ENCODE measurements around the gene TRIM3. TPM values are rescaled to one million over a fixed set of nuclear protein-coding genes. Genes with fewer than 3 reads are reported as not detected.

TRIM3 gene
- total RNA-seq, 4 donors from 2014 or later, result 15.3 to 20.0 (median 16.5) TPM

DNA sequence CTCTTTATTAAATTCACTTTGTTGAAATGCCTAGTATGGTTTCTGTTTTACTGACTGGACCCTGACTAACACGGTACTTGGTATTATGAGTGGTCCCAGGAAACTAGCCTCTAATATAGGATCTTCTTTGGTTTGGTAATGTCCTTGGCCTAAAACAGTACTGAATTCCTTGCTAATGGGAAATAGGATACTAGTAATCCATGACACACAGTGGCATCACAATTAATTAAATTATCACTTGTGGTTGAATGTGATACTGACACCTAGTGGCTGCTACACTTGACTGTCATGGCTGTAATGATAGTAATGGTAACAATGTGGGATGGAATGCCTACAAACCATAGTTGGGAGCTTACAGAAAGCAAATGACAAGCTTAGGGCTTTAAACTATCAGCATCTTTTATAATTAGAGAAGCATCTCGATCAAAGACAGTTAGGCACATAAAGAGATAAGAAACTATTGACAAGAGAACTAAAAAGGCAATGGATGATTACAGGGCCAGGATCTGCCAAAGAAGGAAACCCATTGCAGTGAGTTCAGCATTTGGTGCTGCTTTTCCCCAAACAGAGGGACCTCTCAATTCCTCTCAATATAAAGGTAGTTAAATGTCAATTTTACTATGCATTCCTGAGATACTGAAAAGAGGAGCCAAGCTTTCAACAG, 32.0 kb upstream of the TRIM3 start:
- ATAC-seq (peak in 1 of 2 donors; percentile 36), DNase-seq (no peak)
- H3K4me1 ChIP-seq, result no peaks in the 10 kb centered on the region
- no peaks in the 10 kb centered on the region for H3K27me3 ChIP-seq
- no peaks in the 10 kb centered on the region for H3K9me3 ChIP-seq
- H3K36me3 ChIP-seq, result peaks cover 0 to 31% of the 10 kb centered on the region in 2 donors
- intact Hi-C loops (cut with DNase I; ENCODE audit: low total_unique reads), result loop anchor here (2.0 kb wide), 1 partner anchor 127 kb away; no protein-coding TSS in a partner anchor
- in situ Hi-C loops (cut with MboI; ENCODE audit: low sequenced_read_pairs in 4 of 4), result loop anchor here in 2 of 4 donors (10.0 kb wide), 2 partner anchors 121 to 131 kb away; no protein-coding TSS in a partner anchor
- H3K4me3 ChIP-seq, result no peak overlapping the region
- TF ChIP-seq POLR2A (IDR thresholded peaks at IDR 0.05), result no peak
- TF ChIP-seq, protein P1, sequence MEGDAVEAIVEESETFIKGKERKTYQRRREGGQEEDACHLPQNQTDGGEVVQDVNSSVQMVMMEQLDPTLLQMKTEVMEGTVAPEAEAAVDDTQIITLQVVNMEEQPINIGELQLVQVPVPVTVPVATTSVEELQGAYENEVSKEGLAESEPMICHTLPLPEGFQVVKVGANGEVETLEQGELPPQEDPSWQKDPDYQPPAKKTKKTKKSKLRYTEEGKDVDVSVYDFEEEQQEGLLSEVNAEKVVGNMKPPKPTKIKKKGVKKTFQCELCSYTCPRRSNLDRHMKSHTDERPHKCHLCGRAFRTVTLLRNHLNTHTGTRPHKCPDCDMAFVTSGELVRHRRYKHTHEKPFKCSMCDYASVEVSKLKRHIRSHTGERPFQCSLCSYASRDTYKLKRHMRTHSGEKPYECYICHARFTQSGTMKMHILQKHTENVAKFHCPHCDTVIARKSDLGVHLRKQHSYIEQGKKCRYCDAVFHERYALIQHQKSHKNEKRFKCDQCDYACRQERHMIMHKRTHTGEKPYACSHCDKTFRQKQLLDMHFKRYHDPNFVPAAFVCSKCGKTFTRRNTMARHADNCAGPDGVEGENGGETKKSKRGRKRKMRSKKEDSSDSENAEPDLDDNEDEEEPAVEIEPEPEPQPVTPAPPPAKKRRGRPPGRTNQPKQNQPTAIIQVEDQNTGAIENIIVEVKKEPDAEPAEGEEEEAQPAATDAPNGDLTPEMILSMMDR (IDR thresholded peaks at IDR 0.05 in 4 of 5, conservative IDR thresholded peaks at IDR 0.05 in 1 of 5), result peak; percentile 43 to 72 (median 53)
- H3K27ac ChIP-seq, result no peak overlapping the region

DNA sequence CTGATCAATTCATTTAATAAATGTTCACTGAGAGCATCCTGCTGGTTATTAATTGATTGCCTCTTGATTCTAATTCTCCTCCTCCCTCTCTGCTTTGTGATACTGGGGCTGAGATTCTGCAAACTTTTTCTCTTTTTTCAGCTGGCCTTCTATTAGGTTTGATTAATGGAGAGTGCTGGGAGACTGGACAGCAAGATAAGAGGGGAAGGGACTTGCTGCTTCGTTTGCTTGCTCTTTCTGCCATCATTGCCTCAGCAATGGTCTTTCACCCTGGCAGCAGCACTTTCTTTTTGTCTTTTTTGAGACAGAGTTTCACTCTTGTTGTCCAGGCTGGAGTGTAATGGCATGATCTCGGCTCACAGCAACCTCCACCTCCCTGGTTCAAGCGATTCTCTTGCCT, 30.4 kb upstream of the TRIM3 start:
- Histone ChIP-seq H3K4me1 (no peaks in the 10 kb centered on the region), H3K27me3 (no peaks in the 10 kb centered on the region), H3K4me3 (no peak overlapping the region), H3K9me3 (no peaks in the 10 kb centered on the region), H3K27ac (no peak overlapping the region), H3K36me3 (peaks cover 0 to 25% of the 10 kb centered on the region in 2 donors)
- DNase-seq (no peak), ATAC-seq (no peak)
- in situ Hi-C loops (cut with MboI; ENCODE audit: low sequenced_read_pairs in 4 of 4) (loop anchor here in 2 of 4 donors (10.0 kb wide), 2 partner anchors 119 to 129 kb away; no protein-coding TSS in a partner anchor), intact Hi-C loops (cut with DNase I; ENCODE audit: low total_unique reads) (loop anchor here (2.0 to 5.0 kb wide), 2 partner anchors 62 to 125 kb away; partner anchors contain the start of gene HPX)
- TF ChIP-seq, protein P1 (IDR thresholded peaks at IDR 0.05 in 4 of 5, conservative IDR thresholded peaks at IDR 0.05 in 1 of 5), result no peak
- TF ChIP-seq POLR2A (IDR thresholded peaks at IDR 0.05), result no peak

DNA sequence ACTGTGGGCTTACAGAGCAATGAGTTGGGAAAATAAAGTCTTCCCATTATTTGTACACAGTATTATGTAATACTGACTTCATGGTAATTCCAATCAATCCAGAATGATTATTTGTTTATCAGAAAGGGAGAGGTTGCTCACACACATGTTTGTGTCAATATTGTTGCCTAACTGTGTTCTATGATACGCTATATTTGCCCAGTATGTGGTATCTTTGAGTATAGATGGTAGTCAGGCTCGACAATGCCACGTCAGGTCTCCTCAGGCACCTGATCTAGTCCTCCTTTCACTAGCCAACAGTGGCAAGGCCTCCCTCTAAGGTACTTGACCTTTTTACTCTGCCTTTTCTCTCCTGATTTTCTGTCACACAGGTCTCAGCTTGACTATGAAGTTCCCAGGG, 28.6 kb upstream of the TRIM3 start:
- intact Hi-C loops (cut with DNase I; ENCODE audit: low total_unique reads) (loop anchor here (5.0 kb wide), 1 partner anchor 60 kb away; the partner anchor contains the start of gene HPX), in situ Hi-C loops (cut with MboI; ENCODE audit: low sequenced_read_pairs in 4 of 4) (loop anchor here in 2 of 4 donors (10.0 kb wide), 2 partner anchors 118 to 128 kb away; no protein-coding TSS in a partner anchor)

GRCh38 chr11:6498544-6498943, 24.8 kb upstream of the TRIM3 start:
- TF ChIP-seq, protein P1 (IDR thresholded peaks at IDR 0.05 in 4 of 5, conservative IDR thresholded peaks at IDR 0.05 in 1 of 5), result no peak
- no peak for TF ChIP-seq POLR2A (IDR thresholded peaks at IDR 0.05)
- DNase-seq, result no peak
- Histone ChIP-seq H3K27me3 (no peaks in the 10 kb centered on the region), H3K27ac (no peak overlapping the region), H3K4me1 (no peaks in the 10 kb centered on the region), H3K36me3 (peaks cover 0 to 27% of the 10 kb centered on the region in 2 donors), H3K4me3 (no peak overlapping the region), H3K9me3 (no peaks in the 10 kb centered on the region)
- ATAC-seq, result no peak
- in situ Hi-C loops (cut with MboI; ENCODE audit: low sequenced_read_pairs in 4 of 4) (loop anchor here in 3 of 4 donors (25.0 kb wide), 1 partner anchor 261 kb away; the partner anchor contains the start of genes CNGA4 (in 3 of the 3) and FHIP1B (in 3 of the 3)), intact Hi-C loops (cut with DNase I; ENCODE audit: low total_unique reads) (no loop called here)

More for the DNA sequence above, 28.6 kb upstream of the TRIM3 start:
- Histone ChIP-seq H3K27ac (no peak overlapping the region), H3K36me3 (peaks cover 0 to 29% of the 10 kb centered on the region in 2 donors), H3K27me3 (no peaks in the 10 kb centered on the region), H3K4me3 (no peak overlapping the region), H3K4me1 (no peaks in the 10 kb centered on the region), H3K9me3 (no peaks in the 10 kb centered on the region)
- ATAC-seq, result no peak
- no peak for TF ChIP-seq POLR2A (IDR thresholded peaks at IDR 0.05)
- TF ChIP-seq, protein P1 (IDR thresholded peaks at IDR 0.05 in 4 of 5, conservative IDR thresholded peaks at IDR 0.05 in 1 of 5), result no peak
- DNase-seq, result no peak
